Hepatic stellate cell (primary cell): ENCODE measurements around the gene CACNG5.
A peak's percentile ranks its signal among the peaks of the same experiment; 100 is the strongest.
"Not testable (repeated sequence)": the region's sequence is repeated elsewhere in the genome, so short reads cannot be mapped to it uniquely, and the experiment has no call there.

Experiments used
- DNase-seq: peaks from one replicate; pipeline ENCODE4 v3.0.0; 2011; ENCODE audit warnings: low spot score

Gene CACNG5

DNA sequence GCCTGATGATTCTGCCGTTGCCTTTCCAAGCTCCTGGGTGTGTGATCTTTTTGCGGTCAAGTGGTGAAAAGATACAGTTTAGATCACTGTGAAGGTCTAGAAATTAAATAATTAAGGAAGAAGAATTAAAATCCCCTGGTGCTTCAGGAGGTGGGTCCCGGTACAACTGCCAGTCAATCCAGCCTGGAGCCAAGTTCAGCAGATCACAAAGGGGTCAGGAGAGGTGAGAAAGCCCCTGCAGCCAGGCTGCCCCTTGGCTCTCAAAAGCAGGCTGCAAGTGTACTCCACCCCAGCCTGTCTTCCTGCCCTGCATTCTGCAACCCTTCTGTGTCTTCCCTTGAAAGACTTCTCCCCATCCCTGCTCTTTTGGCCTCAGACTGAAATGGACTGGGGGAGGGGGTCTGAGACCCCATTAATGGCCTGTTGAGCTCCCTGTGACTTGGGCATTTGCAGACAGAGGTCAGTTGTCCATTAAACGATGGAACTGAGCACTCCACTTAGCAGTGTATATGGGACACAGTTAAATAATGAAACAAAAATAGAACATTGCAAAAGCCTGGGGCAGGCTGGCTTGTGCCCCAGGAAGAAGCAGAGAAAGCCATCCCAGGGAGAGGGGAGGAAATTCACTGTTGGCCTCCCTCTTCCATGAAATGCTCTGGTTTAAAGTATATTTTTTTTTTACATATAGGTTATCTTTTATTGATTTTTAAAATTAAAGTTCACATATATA is 15.1 kb downstream of the CACNG5 start:
- no peak for DNase-seq

DNA sequence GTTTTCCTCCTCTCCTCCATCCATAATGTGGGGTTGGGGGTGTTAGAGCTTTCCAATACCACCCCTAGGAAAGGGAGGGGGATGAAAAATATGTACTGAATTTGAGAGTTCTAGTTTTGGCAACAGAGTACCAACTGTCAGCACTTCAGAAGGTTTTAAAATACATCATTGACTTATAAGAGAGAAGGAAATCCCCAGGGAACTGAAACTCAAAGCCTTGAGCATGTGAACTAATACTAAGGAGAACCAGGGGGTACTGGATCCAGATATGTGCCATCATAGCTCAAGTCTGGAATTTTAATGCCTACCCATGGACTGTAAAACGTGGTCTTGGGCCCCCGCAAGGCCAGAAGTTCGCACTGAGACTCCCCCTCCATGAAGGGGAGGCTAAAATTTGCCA is 15.8 kb downstream of the CACNG5 start:
- DNase-seq: no peak

DNA sequence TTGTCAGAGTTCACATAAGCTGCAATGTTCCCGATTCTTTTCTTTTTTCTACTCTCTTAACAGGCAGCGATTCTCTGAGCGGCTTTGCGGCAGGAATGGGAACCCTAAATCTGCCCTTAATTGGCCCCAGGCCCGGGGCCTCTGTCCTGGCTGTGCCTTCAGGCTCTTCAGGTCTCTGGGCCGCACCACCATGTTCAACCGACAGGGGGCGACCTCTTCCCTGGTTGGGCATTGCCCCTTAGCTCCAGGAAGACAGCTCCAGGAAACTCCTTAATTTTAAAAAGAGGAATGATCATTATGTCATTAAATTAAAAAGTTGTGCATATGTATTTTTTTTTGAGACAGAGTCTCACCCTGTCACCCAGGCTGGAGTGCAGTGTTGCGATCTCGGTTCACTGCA is 20.3 kb downstream of the CACNG5 start:
- no peak for DNase-seq

GRCh38 chr17:66858226-66859083 is 23.5 kb downstream of the CACNG5 start:
- DNase-seq: no peak

DNA sequence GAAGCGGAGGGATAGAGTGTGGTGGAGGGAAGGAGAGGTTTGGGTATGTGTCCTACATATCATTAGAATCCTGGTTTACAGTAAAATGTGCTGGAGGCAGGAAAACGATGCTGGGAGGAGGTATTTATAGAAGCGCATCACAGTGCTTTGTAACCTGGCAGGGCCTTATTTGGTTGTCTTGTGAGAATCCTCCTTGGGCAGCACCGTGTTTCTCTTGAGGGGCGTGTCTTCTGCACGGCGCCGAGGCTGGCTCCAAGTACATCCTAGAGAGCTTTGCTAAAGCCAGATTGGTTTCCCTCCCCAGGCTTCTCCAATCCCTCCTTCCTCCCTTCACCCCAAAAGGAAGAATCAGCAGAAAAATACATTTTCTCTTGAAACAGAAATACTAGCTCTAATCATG is 24.4 kb downstream of the CACNG5 start:
- DNase-seq: no peak

DNA sequence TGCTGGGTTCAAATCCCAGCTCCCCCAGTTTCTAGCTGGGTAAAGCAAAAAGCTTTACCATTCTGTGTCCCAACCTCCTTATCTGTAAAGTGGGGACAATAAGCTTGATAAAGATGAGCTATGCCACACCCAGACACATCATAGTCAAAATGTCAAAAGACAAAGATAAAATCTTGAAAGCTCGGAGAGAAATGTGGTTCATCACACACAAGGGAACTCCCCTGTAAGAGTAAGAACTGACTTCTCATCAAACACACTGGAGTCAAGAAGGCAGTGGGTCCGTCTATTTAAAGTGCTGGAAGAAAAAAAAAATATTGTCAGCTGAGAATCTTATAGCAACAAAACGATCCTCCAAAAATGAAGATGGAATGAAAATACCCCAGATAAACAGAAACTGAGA is 25.3 kb downstream of the CACNG5 start:
- no peak for DNase-seq

DNA sequence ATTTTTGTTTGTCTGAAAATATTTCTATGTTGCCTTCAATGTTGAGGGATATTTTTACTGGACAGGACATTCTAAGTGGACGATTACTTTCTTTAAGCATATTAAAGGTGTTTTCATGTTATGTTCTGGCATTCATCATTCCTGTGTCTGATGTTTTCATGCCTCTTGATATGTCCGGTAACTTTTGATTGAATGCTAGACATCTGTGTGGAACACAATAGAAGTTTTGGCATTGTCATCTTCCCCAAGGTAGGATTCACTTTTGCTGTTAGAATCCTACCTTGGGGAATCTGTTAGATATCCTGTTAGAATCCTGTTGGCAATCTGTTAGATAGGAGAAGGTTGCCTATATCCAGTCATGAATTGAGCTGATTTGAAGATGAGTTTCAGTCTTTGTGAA is 28.9 kb downstream of the CACNG5 start:
- DNase-seq: no peak

- DNase-seq: no peak
Observed at GRCh38 chr17:66865151-66865550, 30.2 kb downstream of the CACNG5 start.

GRCh38 chr17:66873962-66874361 is 39.0 kb downstream of the CACNG5 start:
- DNase-seq: no peak

GRCh38 chr17:66884931-66885330 is 50.0 kb downstream of the CACNG5 start:
- DNase-seq: no peak

GRCh38 chr17:66885417-66885816 is 50.5 kb downstream of the CACNG5 start:
- DNase-seq: no peak

GRCh38 chr17:66889480-66890230 is 54.7 kb downstream of the CACNG5 start:
- no peak for DNase-seq

DNA sequence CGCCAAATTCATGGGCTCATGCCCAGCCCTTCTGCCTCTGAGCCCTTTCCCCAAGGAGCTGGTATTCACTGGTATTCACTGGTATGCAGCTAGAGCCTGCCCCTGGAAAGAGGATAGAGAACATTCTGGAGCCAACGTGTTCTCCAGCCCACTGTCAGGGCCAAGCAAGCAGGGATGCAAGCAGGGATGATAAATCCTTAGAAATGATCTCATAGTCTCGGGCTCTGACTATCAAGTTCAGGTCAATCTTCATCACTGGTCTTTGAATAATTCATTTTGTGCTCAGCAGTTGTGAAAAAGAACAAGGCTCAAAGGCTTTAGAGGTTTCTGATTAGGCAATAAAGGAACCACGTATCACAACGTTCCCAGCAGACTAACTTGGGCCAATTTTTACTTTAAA is 57.3 kb downstream of the CACNG5 start:
- no peak for DNase-seq

GRCh38 chr17:66893382-66893781 is 58.5 kb downstream of the CACNG5 start:
- DNase-seq: no peak

DNA sequence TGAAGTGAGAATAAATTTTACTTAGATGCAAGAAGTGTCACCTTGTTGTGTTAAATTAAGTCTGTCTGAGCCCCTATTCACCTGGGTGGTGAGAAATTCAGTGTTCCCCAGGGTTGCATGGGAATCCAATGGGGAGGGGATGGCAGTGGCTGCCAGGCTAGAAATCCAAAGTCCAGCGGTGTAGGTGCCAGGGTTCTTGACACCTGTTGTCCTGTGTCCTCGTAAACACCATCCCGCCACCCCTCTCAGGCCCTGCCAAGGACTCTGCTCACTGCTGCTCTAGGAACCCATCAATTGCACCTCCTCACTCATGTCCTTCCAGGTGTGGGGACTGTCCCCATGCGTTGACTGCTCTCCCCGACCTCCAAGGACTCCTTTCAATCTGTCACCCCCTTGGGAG is 58.9 kb downstream of the CACNG5 start:
- no peak for DNase-seq

DNA sequence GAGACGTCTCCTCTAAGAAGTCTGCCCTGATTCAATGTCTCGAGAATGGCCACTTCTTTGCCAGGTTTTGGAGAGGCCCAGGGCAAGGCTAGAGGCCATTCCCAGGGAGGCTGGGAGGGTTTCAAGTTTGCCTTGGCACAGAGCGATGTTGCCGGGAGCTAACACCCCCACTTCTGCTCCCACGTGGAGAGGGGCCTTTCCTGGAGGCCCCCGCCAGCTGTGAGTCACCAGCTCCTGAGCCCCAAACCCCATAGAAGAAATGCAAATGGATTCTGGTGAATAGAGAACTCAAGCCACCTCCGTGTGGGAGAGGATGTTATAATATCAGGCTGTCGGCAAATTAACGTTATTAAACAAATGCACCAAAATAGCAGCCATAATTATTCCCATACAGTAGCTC is 62.2 kb downstream of the CACNG5 start:
- DNase-seq: no peak

DNA sequence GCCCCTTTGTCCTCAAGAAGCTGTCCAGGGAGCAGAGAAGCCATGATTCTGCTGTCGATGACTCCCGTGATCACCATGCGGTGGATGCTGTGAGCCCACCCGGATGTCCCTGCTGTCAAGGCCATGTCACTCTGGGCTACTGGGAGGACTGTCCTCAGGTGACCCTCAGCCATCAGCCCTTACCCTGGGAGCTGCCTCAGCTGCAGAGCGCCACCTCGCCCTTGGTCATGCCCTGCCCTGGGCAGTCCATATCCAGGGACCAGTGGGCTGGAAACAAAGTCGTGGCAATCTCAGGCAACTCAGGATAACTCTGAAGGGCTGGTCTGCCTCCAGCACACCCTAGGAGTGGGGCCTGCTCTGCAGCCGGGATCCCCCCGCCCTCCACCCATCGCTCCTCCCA is 63.6 kb downstream of the CACNG5 start:
- no peak for DNase-seq

DNA sequence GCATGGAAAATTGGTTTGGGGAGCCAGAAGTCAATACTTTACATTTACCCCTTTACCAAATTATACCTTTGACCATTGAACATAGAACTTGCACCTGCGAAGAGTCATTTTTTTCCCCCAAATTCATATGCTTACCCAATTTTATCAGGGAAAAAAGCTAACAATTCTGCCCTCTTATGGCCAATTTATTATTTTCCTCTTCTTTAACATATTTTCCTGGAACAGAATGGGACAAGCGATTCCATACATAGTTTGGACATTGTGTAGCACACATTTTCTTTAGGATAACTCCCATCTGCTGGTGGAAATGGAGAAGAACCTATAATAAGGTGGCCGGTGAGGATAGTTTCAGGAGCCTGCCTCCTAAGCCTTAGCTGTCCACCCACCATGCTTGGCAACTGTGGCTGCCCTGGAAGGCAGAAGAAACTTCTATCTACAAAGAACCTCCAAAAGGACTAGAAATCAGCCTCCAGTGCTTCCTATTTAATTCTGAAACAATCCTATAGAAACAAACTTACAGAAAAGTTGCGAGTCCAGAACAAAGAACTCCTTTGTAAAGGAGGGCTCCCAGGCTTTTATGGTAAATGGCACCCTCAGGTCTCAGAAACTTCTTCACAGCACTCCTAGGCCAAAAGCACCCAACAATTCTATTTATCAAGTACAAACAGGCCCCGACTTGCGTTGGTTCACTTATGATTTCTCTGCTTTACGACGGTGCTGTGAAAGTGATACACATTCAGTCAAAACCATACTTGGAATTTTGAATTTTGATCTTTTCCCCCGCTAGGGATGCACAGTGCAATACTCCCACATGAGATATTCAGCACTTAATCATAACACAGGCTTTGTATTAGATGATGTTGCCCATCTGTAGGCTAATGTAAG is 65.5 kb downstream of the CACNG5 start:
- DNase-seq: peak; percentile 19

DNA sequence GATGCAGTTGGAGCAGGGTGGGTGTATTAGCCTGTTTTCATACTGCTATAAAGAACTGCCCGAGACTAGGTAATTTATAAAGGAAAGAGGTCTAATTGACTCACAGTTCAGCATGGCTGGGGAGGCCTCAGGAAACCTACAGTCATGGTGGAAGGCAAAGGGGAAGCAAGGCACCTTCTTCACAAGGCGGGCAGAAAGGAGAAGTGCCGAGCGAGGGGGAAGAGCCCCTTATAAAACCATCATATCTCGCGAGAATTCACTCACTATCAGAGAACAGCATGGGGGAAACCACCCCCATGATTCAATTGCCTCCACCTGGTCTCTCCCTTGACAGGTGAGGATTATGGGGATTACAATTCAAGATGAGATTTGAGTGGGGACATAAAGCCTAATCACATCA is 68.4 kb downstream of the CACNG5 start:
- not testable (repeated sequence) for DNase-seq

DNA sequence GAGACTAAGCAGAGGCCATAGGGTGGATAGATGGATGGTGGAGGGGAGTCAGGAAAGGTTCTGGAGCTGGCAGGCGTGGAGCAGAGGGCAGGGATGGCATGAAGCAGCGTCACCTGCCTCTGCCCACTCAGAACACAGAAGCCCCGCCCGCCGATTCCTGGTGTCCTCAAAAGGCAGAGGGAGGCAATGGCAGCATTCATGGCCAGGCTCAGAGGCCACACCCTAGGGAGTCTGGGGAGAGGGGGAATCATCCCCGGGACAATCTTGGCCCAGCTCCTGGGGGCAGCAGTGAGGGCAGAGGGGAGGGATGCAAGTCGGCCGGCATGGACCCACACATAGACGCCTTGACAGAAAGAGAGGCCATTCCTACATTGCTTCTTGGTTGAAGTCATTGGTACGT is 68.9 kb downstream of the CACNG5 start:
- DNase-seq: no peak

DNA sequence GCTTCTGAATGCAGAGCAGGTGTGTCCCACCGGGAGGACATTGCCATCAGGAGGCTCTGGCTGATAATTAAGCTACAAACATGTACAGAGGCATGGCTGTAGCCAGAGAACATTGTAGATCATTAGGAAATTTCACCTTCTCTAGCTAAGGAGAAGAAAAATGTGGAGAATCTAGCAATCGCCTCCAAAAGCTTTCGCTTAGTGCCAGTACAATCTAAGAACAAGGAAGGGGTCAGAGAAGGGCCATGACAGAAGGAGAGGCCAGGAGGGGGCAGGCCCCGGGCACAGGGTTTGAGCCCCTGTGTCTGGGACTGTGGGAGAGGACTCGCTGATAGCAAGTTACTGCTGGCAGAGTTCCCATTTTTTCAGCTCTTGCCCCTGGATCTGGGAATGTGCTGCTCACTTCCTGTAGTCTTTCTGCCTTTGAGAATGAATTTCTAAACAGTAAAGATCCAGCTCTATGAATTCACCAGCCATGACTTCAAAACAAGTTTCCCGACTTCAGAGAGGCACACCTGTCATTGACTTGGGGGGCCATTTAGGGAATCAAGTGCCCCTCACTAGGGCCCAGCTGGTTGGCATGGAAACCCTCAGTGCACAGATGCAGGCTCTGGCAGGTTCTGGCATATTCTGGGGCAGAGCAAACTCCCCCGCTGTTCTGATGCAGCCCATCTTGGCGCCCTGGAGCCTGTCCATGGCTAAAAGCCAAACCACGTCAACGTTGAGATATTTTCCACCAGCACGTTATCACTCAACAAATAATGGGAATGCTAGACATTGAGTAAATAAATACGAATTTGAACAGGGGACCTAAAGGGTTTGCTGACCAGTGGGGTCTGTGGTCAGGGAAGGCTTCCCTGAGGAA is 70.1 kb downstream of the CACNG5 start:
- DNase-seq: peak; percentile 54
